ENCODE results near the gene SH2D2A. TPM values are rescaled to one million over a fixed set of nuclear protein-coding genes. Genes with fewer than 3 reads are reported as not detected.

The SH2D2A gene
- total RNA-seq, 1 experiment from 2014 or later: 8.2 TPM

GRCh38 chr1:156848461-156849150, 32.0 kb upstream of the SH2D2A start:
- no peak for DNase-seq (ENCODE audit: low read depth)

DNA sequence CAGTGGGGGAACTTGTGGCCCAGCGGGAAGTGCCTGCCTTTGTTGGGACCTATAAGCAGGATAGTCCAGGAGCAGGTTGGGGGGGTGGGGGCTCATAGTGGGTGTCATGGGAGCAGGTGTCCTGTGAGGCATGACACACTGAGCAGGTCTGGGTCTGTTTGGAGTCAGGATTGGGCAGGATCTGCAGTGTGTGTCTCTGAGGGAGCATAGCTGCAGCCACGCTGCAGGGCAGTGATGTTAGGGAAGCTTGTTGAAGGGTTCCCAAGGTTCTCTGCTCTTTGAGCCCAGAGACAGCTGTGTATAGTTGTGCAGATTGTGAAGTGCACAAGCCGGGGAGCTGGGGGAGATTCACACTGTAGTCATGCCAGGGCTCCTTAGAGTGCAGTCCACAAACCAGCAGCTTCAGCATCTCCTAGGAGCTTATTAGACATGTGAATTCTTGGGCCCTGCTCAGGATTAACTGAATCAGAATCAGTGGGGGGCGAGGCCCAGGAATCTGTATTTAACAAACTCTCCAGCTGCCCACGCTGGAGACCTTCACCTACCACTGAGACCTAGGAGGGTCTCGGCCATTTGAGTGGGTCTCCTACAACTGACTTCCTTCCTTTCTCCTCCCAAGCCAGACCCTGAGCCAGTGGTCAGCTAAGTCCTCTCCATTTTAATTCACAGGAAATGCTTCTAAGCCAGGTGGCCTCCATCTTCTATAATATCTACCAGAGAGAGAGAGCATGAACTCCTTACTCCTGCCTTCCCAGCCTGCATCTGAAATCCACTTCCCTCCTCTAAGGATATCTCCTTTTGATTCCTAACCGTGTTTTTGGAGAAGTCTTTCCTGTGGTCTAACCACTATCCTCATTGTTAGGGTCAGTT, 31.2 kb upstream of the SH2D2A start:
- DNase-seq (ENCODE audit: low read depth): no peak

DNA sequence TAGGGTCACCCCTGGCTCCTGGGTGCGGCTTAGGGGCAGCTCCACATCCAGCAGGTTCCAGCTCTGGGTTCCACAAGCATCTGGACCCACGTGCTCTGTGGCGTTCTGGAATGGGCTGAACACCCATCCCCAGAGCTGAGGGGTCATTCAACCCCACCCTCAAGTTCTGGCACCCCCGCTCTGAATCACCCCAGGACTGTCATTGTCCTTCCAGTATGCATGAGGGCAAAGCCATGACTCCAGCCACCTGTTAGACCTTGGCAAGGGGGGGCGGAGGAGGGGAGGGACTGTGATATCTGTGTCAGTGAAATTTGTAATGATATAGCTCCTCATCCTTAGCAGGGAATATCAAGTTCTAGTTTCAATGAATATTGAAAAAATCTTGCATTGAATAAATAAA, 30.0 kb upstream of the SH2D2A start:
- no peak for DNase-seq (ENCODE audit: low read depth)

GRCh38 chr1:156845953-156846545, 29.4 kb upstream of the SH2D2A start:
- no peak for DNase-seq (ENCODE audit: low read depth)

GRCh38 chr1:156845055-156845952, 28.7 kb upstream of the SH2D2A start:
- DNase-seq (ENCODE audit: low read depth): no peak

- DNase-seq (ENCODE audit: low read depth): no peak
Observed at GRCh38 chr1:156844638-156845037, 28.0 kb upstream of the SH2D2A start.

DNA sequence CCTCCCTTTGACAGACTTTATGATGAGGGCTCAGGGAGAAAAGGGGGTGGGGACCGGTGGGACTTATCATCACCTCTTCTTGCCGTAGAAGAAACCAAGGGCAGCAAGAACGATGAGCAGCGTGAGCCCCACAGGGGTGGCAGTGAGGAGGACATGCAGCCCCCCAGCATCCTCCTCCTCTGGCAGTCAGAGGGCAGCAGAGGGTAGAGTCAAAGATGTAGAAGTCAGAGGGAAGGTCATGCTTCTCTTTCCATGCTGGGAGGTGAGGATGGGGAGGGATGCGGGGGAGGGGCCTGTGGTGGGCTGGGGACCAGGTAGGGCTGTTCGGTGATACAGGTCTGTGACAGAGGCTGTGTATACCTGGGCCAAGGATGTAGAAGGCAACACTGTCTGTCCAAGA, 27.5 kb upstream of the SH2D2A start:
- no peak for DNase-seq (ENCODE audit: low read depth)

- DNase-seq (ENCODE audit: low read depth): no peak
Observed at GRCh38 chr1:156842618-156843300, 26.1 kb upstream of the SH2D2A start.

DNA sequence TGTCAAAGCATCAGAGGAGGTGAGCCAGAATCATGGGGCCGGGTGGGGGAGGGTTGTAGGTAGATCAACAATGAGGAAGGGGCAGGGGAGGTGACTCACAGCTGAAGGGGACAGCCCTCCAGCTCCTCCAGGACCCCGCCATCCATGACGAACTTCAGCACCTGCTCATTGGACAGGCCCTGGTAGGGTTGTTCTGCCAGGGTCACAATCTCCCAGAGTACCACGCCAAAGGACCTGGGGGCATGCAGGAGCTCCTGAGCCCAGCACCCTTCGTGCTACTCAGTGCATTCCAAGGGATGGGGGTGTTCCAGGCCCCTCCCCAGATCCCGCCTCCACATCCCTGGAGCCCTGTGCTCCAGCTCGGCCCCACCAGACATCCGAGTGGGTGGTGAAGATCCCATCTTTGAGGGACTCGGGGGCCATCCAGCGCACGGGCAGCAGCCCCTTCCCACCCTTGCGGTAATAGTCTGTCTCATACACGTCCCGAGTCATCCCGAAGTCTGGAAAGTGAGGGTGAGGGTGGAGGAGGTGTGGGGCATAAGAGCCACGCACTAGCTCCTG, 24.7 kb upstream of the SH2D2A start:
- no peak for DNase-seq (ENCODE audit: low read depth)

GRCh38 chr1:156840898-156841279, 24.2 kb upstream of the SH2D2A start:
- no peak for DNase-seq (ENCODE audit: low read depth)

GRCh38 chr1:156840186-156840897, 23.7 kb upstream of the SH2D2A start:
- DNase-seq (ENCODE audit: low read depth): no peak

GRCh38 chr1:156839426-156840109, 22.9 kb upstream of the SH2D2A start:
- no peak for DNase-seq (ENCODE audit: low read depth)

DNA sequence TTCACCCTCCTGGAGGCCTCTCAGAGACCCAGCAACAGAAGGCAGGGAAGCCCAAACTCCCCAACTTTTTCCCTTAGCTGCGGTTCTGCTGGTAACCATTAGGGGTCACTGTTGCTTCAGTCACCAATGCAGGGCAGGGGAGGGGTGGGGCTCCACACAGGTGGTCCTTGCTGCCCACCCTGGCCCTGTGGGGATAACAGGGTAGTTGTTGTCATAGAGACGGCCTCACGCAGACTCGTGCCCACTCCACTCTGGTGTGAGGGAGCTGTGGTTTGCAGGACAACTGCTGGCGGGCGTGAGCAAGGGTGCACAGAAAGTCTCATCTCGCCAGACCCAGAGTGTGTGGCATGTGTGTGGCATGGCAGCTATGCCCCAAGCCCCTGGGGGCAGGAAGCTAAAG, 22.3 kb upstream of the SH2D2A start:
- no peak for DNase-seq (ENCODE audit: low read depth)

GRCh38 chr1:156836892-156837291, 20.2 kb upstream of the SH2D2A start:
- no peak for DNase-seq (ENCODE audit: low read depth)

DNA sequence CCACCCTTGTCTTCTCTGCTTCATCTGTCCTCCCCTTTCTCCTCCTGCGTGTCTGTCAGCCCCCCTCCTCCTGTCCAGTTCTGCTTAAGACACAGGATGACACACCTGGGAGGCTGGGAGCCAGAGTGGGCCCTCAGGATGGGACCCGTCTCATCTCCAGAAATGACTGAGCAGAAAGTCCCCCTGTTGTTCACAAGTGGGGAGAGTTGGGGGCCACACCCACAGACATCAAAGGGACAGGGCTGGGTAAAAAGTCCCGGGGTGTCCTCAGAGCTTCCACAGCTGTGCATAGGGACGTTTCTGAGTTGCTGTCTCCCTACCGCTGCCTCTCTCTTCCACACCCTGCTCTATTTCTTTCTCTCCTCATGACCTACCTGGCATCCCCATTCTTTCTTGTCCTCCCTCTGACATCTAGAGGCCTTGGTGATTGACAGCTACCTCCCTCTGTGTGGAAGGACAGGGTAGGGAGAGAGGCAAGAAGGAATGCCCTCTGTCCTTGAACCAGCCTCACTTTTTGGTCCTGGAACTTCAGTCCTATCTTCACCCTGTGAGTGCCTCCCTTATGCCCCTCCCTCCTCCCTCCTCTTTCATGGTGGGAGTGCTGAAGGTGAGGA, 19.5 kb upstream of the SH2D2A start:
- DNase-seq (ENCODE audit: low read depth): no peak

DNA sequence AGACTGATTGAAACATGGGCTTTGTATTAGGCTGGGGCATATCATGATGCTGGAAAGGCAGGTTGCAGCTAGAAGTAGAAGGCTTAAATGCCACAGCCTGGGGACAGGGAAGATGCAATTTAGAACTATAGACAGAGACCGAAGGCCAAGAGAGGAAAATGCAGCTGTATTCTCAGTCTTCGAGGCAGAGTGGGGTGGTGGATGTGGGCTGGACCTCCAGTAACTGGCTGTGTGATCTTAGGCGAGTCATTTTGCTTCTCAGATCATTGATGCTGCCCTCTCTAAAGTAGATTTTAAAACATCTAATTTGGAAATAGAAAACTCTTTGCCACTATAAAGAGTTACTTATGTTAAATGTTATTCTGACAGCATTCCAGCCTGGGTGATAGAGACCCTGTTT, 17.7 kb upstream of the SH2D2A start:
- DNase-seq (ENCODE audit: low read depth): no peak

DNA sequence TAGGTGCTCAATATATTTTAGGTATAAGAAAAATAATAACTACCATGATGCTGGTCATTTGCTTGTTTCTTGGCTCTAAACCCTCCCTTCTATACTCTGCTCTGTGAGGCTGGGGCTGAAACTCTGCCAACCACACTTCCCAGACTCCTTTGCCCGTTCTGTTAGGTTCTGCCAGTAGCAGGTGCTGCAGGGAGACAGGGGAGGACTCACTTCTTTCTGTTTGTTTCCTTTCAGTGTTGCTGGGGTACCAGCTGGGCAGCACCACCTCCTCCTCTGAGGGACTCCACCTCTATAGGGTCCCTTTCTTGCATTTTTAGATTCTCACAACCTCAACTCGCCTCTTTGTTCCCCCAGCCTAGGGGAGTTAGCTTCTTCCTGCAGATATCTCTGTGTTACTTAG, 17.0 kb upstream of the SH2D2A start:
- no peak for DNase-seq (ENCODE audit: low read depth)

DNA sequence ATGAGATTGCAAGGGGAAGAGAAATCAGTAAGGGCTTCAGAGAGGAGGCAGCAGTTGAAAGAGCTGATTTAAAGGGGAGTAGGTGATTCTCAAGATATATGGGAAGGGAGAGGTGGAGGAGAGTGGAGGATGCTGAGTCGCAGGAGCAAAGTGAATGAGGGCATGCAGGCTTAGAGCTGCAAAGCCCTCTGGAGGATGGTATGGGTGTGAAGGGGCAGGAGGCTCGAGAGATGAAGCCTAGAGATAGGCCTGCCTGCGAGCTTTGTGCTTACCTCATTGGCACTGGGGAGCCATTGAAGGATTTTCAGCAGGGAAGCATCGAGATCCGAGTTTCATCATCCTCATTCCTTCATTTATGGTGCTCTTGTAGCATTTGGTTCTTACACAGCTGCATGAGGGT, 15.8 kb upstream of the SH2D2A start:
- DNase-seq (ENCODE audit: low read depth): no peak

Measured in HT1080 (cell line).